H1 (cell line): ENCODE measurements around the gene RELL1. TPM values are rescaled to one million over a fixed set of nuclear protein-coding genes. Genes with fewer than 3 reads are reported as not detected.

Source experiments
- CBX5 ChIP-seq: fragments of 300-800, 300-1000 bp; sonication (generic); IDR thresholded peaks from 2 replicates; pipeline ENCODE4 v1.7.1; 2016; ENCODE audit warnings: antibody characterized with exemption, low read length, low read depth
- CBX8 ChIP-seq: fragments of 300-800, 300-1000 bp; sonication (generic); IDR thresholded peaks from 2 replicates; pipeline ENCODE4 v1.7.1; 2016; ENCODE audit warnings: low read depth, low read length, borderline replicate concordance
- CHD2 ChIP-seq: IDR thresholded peaks from 2 replicates; pipeline ENCODE4 v1.6.1; 2012; ENCODE audit warnings: low read length, improper control_type of control experiment
- CHD7 ChIP-seq: fragments of 300-600 bp; sonication (generic); IDR thresholded peaks from 2 replicates; pipeline ENCODE4 v1.7.1; 2012; ENCODE audit warnings: low read length, moderate library complexity, mild to moderate bottlenecking, inconsistent platforms; ENCODE audit not compliant: insufficient replicate concordance
- GABPA ChIP-seq: IDR thresholded peaks from 2 replicates; pipeline ENCODE4 v1.6.1; 2011; ENCODE audit warnings: mild to moderate bottlenecking, low read length, moderate library complexity, borderline replicate concordance; ENCODE audit not compliant: insufficient read depth
- PHF8 ChIP-seq: fragments of 200-600 bp; sonication (generic); conservative IDR thresholded peaks from 2 replicates; pipeline ENCODE4 v1.7.1; 2012; ENCODE audit warnings: low read depth, mild to moderate bottlenecking, inconsistent platforms, low read length, moderate library complexity
- TBP ChIP-seq: IDR thresholded peaks from 2 replicates; pipeline ENCODE4 v1.6.1; 2011; ENCODE audit warnings: low read depth, low read length, improper control_type of control experiment
- TEAD4 ChIP-seq: IDR thresholded peaks from 2 replicates; pipeline ENCODE4 v1.6.1; 2012; ENCODE audit warnings: low read depth, low read length, inconsistent platforms, mixed read lengths
- polyA plus RNA-seq, 7 experiments: library from polyadenylated mRNA; depleted of rRNA in 3 of 7; stranded (reverse) in 5 of 7; unstranded in 2 of 7; fragments of >200 nt in 5 of 7; fragments of 200-250 nt in 2 of 7; gene quantifications; 1 replicate in 5 of 7; 2 replicates in 1 of 7; 4 replicates in 1 of 7; pipeline versions ENCODE4 v1.2.1 to v1.2.3, GENCODE V29; 2011 to 2013; ENCODE audit warnings: missing spikeins in 2 of 7, mixed read lengths in 2 of 7
- total RNA-seq: library from RNA; stranded (reverse); fragmentation: NEBNext Ultra II Directional; extraction: Animal tissue kit (Norgen Biotek cat#: 25700); gene quantifications from 2 replicates; pipeline ENCODE4 v1.2.1, GENCODE V29; 2021

Gene RELL1
- total and polyA plus RNA-seq, 2 of the 8 experiments (the other 6 are each of a cell fraction or from before 2014, with no cell fraction given): 2.1 to 14.1 TPM

- TF ChIP-seq CBX8 (no peak), GABPA (no peak), CHD2 (no peak), CBX5 (no peak), TBP (no peak), CHD7 (no peak), PHF8 (no peak), TEAD4 (no peak)
Observed at GRCh38 chr4:37678624-37679023, 7.6 kb downstream of the RELL1 start (continued).
